Measurements from ENCODE around the gene RHOJ.

RHOJ gene

DNA sequence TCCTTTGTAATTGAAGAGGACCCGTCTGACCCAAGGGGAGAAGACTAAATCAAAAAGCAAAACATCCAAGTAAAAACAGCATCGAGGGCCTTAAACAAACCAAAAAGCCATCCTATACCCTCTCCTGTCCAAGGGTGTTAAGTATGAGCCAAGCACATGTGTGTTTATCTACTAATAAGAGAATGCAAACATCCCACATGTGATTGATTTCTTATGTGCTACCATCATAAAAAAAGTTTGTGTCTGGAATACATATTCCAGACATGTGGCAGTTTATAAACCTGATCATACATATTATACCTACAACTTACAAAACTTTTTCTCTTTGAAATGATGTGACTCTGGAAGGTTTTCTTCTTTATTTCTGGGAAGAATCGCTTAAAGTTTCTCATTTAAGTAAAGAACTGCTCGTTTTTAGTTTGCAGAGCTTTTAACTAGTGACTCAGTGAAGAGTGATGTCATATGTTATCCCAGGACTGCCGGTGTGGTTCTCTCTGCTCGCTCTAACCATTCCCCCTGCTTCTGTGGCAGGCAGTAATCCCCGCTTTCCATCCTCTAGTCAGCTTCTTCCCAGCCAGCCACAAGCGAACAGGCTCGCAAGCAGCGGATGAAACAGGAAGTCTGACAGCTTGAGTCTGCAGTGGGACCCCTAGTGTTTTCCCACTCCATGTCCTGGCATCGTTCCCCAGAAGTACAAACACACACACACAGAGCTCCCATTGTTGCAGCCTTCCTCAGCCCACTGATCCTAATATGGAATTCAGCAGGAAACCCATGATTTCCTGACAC lies 431 bp upstream of the RHOJ start:
- in situ Hi-C loops (cut with MboI; ENCODE audit: low pct_unique_long_range_greater_than_20kb, low sequenced_read_pairs), result no loop called here
- DNase-seq, result peak; percentile 7

DNA sequence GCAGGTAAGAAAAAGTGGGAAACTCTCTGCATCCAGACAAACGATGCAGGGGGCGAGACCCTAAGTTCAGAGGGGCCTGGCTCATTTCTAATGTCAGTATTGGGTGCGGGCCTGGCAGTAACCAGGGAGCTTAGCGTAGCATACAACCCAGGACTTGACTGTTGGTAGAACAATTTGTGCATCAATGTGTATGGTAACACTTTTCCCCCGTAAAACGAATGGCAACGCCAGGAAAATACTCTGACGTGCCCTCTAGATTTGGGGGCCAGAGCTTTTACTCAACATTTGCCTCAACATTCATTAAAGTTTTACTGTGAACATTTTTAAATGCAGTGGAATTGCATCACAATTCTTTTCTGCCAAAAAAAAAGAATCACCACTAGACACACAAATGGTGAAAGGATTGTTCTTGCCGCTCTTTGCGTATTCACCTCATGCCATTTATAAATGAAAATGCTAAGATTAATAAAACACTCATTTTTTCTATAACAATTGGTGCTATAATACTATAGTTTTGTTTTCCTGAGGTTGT lies 867 bp downstream of the RHOJ start:
- no peak for DNase-seq
- in situ Hi-C loops (cut with MboI; ENCODE audit: low pct_unique_long_range_greater_than_20kb, low sequenced_read_pairs), result no loop called here

DNA sequence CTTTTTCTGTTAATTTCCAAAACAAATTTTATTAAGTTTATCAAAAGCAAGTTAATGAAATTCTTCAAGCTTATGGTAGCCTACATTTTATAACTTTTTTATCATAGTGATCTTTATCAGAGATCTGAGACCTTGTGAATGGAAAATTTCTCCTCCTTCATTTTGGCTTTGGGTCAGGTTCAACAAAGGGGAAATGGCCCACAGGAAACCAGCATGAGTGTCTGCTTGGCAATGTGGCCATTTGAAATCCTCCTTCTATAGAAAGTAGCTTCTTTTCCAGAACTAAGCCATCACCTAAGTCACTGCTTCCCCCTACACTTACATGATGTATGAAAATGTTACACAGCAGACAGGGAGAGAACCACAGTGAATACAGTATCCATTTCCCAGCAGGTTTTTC lies 1.6 kb downstream of the RHOJ start:
- no peak for DNase-seq
- in situ Hi-C loops (cut with MboI; ENCODE audit: low pct_unique_long_range_greater_than_20kb, low sequenced_read_pairs), result no loop called here

GRCh38 chr14:63209160-63209559 lies 4.9 kb downstream of the RHOJ start:
- DNase-seq, result no peak
- in situ Hi-C loops (cut with MboI; ENCODE audit: low pct_unique_long_range_greater_than_20kb, low sequenced_read_pairs), result no loop called here

DNA sequence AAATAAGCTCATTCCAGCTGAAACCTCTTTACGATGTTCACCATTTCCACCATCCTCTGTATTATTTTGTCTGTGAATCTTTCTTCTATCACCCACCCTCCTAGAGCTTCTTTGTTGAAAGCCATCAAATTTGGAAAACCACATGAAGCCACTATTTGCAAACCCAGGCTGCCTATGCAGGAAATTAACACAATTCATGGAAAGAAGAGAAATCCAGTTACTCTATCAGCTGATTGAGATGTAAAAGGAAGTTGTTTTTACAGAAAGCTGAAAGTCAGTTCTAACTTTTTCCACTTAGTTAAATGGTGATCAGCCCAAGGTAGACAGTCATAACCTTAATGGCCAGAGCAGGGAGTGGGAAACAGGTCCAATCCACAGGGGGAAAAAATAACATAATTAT lies 6.6 kb downstream of the RHOJ start:
- in situ Hi-C loops (cut with MboI; ENCODE audit: low pct_unique_long_range_greater_than_20kb, low sequenced_read_pairs), result no loop called here
- DNase-seq, result no peak

DNA sequence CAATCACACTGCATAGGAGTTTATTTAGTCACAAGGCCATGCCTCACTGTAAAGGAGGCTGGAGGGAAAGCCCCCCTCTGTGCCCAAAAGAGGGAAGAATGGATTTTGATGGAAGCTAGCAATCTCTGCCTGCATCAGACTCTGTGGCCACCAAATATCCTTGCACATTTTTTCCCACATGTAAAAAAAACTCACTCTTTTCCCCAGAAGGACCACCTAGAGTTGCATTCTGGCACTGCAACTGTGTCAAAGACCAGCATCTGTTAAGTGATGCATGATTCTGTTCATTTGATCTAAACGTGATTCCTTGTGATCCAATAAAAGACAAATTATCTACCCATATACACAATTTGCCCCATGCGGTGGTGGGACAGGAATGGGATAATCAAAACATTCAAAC lies 8.0 kb downstream of the RHOJ start:
- in situ Hi-C loops (cut with MboI; ENCODE audit: low pct_unique_long_range_greater_than_20kb, low sequenced_read_pairs), result no loop called here
- no peak for DNase-seq

- DNase-seq, result no peak
- in situ Hi-C loops (cut with MboI; ENCODE audit: low pct_unique_long_range_greater_than_20kb, low sequenced_read_pairs), result no loop called here
Measured at GRCh38 chr14:63212776-63213500, 8.7 kb downstream of the RHOJ start.

DNA sequence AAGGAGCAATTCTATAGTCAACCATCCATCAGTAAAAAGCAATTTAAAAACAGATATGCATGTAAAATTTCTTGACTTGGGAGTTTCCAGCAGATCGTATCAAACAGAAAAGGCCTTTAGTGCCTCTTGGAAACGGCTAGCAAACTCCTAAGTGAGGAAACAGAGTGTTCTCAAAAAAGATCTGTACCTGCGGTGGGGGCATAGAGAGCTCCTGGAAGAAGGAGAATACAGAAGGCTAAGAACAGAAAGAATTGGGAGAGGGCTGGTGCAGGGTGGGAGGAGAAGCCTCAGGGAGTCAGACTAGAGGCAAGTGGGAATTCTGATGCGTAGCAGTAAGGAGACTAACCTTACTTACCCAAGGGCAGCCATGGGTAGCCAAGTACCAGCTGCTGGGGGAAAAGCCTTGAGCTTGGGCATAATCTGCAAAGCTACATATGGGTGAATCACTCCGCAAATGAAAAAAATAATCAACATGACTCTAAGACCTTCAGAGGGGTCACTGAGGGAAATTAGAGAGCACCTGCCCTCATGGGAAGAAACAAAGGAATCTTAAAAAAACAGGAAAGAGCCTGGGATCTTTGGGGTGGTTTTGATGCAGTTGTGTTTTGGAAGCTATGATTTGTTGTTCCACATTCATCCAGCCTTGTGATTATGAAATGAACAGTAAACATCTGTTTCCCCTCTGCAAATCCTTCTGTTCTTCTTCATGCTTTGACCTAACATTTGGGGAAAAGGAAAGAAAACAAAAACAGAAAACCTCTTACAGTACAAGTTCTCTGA lies 10.4 kb downstream of the RHOJ start:
- DNase-seq, result no peak
- in situ Hi-C loops (cut with MboI; ENCODE audit: low pct_unique_long_range_greater_than_20kb, low sequenced_read_pairs), result no loop called here

GRCh38 chr14:63220526-63220925 lies 16.3 kb downstream of the RHOJ start:
- in situ Hi-C loops (cut with MboI; ENCODE audit: low pct_unique_long_range_greater_than_20kb, low sequenced_read_pairs), result no loop called here

GRCh38 chr14:63223596-63223995 lies 19.4 kb downstream of the RHOJ start:
- no peak for DNase-seq
- in situ Hi-C loops (cut with MboI; ENCODE audit: low pct_unique_long_range_greater_than_20kb, low sequenced_read_pairs), result no loop called here

More at GRCh38 chr14:63220526-63220925, 16.3 kb downstream of the RHOJ start:
- no peak for DNase-seq

GRCh38 chr14:63224196-63224595 lies 20.0 kb downstream of the RHOJ start:
- in situ Hi-C loops (cut with MboI; ENCODE audit: low pct_unique_long_range_greater_than_20kb, low sequenced_read_pairs), result no loop called here
- no peak for DNase-seq

- in situ Hi-C loops (cut with MboI; ENCODE audit: low pct_unique_long_range_greater_than_20kb, low sequenced_read_pairs), result no loop called here
- no peak for DNase-seq
Measured at GRCh38 chr14:63228217-63228616, 24.0 kb downstream of the RHOJ start.

DNA sequence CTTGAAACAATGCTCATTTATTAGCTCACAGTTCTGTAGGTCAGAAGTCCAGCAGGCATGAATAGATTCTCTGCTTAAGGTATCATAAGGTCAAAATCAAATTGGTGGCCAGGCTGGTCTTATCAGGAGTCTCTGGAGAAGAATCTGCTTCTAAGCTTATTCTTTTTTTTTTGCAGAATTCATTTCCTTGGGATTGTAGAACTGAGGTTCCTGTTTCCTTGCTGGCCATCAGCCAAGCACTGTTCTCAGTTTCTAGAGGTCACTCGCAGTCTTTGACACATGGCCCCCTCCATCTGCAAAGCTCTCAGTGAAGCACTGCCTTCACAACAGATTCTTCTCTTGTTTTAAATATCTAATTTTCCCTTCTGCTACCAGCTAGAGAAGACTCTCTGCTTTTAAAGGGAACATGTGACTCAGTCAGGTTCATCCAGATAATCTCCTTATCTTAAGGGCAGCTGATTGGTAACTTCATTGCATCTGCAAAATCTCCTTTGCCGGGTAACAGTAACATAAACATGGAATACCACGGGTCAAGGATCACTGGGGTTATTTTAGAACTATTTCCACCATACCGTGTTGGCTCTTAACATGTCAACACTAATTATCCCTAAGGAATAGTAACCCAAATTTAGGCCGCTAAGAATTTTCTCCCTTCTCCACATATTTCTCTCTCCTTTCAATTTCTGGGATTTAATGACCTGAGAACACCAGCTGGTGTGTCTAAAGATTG lies 25.3 kb downstream of the RHOJ start:
- DNase-seq, result no peak
- in situ Hi-C loops (cut with MboI; ENCODE audit: low pct_unique_long_range_greater_than_20kb, low sequenced_read_pairs), result no loop called here

DNA sequence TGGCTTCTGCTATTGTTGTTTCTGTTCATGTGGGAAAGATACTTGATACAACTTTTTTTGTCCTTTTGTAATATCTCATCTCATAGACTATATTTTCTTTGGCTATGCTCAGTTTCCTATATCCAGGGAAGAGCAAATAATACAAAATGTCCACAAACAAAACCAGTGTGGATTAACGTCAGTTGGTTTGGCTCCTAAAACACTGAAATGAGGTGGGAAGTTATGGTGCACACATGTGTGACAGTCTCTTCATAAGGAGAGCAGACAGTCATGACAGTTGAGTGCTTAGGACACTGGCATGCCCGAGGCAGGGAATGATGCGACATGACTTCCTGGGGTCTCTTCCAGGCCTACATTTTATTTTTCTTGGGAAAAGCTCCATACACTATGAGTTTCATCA lies 27.5 kb downstream of the RHOJ start:
- in situ Hi-C loops (cut with MboI; ENCODE audit: low pct_unique_long_range_greater_than_20kb, low sequenced_read_pairs), result no loop called here
- DNase-seq, result no peak

DNA sequence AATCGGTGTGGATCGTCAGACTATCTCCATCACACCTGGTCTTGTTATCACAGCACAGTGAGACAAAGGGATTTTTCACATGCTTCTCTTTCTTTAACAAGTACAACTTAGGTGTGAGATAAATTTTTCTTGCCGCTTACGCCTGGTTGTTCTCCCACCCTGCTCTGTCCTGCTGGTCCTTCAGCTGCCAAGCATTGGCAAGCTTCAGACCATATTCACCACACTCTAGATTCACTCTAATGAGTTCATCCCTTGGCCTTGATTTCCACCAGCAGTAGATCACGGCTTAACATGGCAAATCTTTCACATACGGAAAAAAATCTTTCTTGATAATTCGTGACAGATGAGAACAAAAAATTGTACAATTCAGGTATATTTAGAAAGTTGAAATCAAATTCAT lies 33.5 kb downstream of the RHOJ start:
- no peak for DNase-seq
- in situ Hi-C loops (cut with MboI; ENCODE audit: low pct_unique_long_range_greater_than_20kb, low sequenced_read_pairs), result no loop called here

DNA sequence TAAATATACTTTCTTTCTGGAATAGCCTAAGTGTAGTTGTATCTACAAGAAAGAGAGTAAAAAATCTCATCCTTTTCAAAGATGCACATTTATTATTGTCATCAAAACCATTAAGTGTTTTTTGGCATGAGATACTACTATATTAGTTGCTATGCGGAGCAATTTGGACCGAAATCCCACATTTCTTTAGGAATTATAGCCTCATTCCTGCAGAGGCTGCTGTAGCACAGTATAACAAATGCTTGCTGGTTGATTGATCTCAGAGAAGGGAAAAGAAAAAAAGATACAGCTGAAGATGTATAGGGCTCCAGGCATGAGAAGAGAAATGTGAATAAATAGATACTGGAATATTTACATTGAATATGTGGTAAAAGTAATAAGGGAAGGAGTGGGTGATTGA lies 36.0 kb downstream of the RHOJ start:
- DNase-seq, result no peak
- in situ Hi-C loops (cut with MboI; ENCODE audit: low pct_unique_long_range_greater_than_20kb, low sequenced_read_pairs), result no loop called here

- DNase-seq, result no peak
- in situ Hi-C loops (cut with MboI; ENCODE audit: low pct_unique_long_range_greater_than_20kb, low sequenced_read_pairs), result no loop called here
Measured at GRCh38 chr14:63241096-63241495, 36.9 kb downstream of the RHOJ start.

- DNase-seq, result no peak
- in situ Hi-C loops (cut with MboI; ENCODE audit: low pct_unique_long_range_greater_than_20kb, low sequenced_read_pairs), result no loop called here
Measured at GRCh38 chr14:63243646-63244045, 39.4 kb downstream of the RHOJ start.

DNA sequence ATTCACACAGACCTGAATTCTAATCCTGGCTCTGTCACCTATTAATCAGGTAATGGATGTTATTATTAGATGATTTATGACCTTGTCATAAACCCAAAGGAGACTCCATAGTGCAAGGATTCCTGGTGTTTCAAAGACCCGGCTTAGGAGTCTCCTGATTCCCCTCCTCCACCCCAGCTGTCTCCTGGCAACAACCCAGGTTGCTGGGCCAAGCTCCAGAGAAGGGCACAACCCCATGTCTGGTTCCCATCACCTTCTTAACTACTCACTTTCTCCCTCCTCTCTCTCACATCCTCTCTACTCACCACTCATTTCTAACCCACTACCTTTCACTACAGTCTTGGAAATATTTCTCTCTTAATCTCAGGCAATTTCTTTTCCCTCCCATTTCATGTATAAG lies 41.6 kb downstream of the RHOJ start:
- in situ Hi-C loops (cut with MboI; ENCODE audit: low pct_unique_long_range_greater_than_20kb, low sequenced_read_pairs), result no loop called here
- DNase-seq, result no peak

Measured in KBM-7 (cell line).